GM23338 (cell line): ENCODE measurements around the gene PDE7B. TPM values are rescaled to one million over a fixed set of nuclear protein-coding genes. Genes with fewer than 3 reads are reported as not detected.

Experiments used
- ATAC-seq: fragments of 200-7000 bp; cut with Tn5 transposase; 3 replicates; pipeline ENCODE4 v1.9.1; 2020
- DNase-seq: peaks from one replicate; pipeline ENCODE4 v3.0.0-alpha.2; 2015; ENCODE audit warnings: low spot score
- H2AFZ ChIP-seq: fragments of 200-600 bp; sonication (generic); 2 replicates; pipeline ENCODE4 v1.8.0; 2016; ENCODE audit warnings: antibody characterized with exemption, mild to moderate bottlenecking, moderate library complexity
- H3F3A ChIP-seq: fragments of 200-600 bp; sonication (generic); replicated peaks from 2 replicates; pipeline ENCODE4 v1.8.0; 2017; ENCODE audit warnings: antibody characterized with exemption, mixed run types, low read depth
- H3K27ac ChIP-seq: fragments of 200-600 bp; sonication (generic); 2 replicates; pipeline ENCODE4 v1.6.1; 2016; ENCODE audit warnings: low read depth
- H3K27me3 ChIP-seq: fragments of 200-600 bp; sonication (generic); 2 replicates; pipeline ENCODE4 v1.8.0; 2016; ENCODE audit warnings: mild to moderate bottlenecking, mixed run types, moderate library complexity; ENCODE audit not compliant: insufficient read depth
- H3K36me3 ChIP-seq: fragments of 200-600 bp; sonication (generic); 2 replicates; pipeline ENCODE4 v1.8.0; 2016; ENCODE audit warnings: mild to moderate bottlenecking; ENCODE audit not compliant: insufficient read depth
- H3K4me1 ChIP-seq: fragments of 200-600 bp; sonication (generic); 2 replicates; pipeline ENCODE4 v1.8.0; 2016; ENCODE audit warnings: mild to moderate bottlenecking, moderate library complexity; ENCODE audit not compliant: insufficient read depth
- H3K4me2 ChIP-seq: fragments of 200-600 bp; sonication (generic); 2 replicates; pipeline ENCODE4 v1.7.1; 2017; ENCODE audit warnings: mixed run types
- H3K4me3 ChIP-seq: fragments of 200-600 bp; sonication (generic); 2 replicates; pipeline ENCODE4 v1.6.1; 2016; ENCODE audit warnings: mixed run types
- H3K79me2 ChIP-seq: fragments of 200-600 bp; sonication (generic); replicated peaks from 2 replicates; pipeline ENCODE4 v1.8.0; 2017; ENCODE audit warnings: mild to moderate bottlenecking; ENCODE audit not compliant: insufficient read depth
- H3K9me2 ChIP-seq: fragments of 200-600 bp; sonication (generic); 2 replicates; pipeline ENCODE4 v1.8.0; 2017; ENCODE audit not compliant: insufficient read depth
- H4K20me1 ChIP-seq: fragments of 200-600 bp; sonication (generic); replicated peaks from 2 replicates; pipeline ENCODE4 v1.8.0; 2017; ENCODE audit warnings: mild to moderate bottlenecking; ENCODE audit not compliant: insufficient read depth
- H3K27ac Mint-ChIP-seq: 2 replicates; pipeline ENCODE4 v1.8.0; 2020; ENCODE audit warnings: inconsistent platforms, mild to moderate bottlenecking, moderate library complexity, mixed read lengths
- H3K27me3 Mint-ChIP-seq: 3 replicates; pipeline ENCODE4 v1.8.0; 2022; ENCODE audit warnings: low read depth, mild to moderate bottlenecking, moderate library complexity, mixed read lengths, inconsistent platforms; ENCODE audit not compliant: insufficient read depth, poor library complexity
- H3K36me3 Mint-ChIP-seq: 3 replicates; pipeline ENCODE4 v1.8.0; 2021; ENCODE audit warnings: low read depth, mild to moderate bottlenecking, inconsistent platforms, moderate library complexity, mixed read lengths
- H3K4me1 Mint-ChIP-seq: 3 replicates; pipeline ENCODE4 v1.8.0; 2020; ENCODE audit warnings: mild to moderate bottlenecking, inconsistent platforms, mixed read lengths
- H3K4me3 Mint-ChIP-seq: 3 replicates; pipeline ENCODE4 v1.8.0; 2021; ENCODE audit warnings: moderate library complexity, mild to moderate bottlenecking, inconsistent platforms, mixed read lengths
- H3K9me3 Mint-ChIP-seq: 3 replicates; pipeline ENCODE4 v1.8.0; 2020; ENCODE audit warnings: moderate library complexity, mild to moderate bottlenecking, inconsistent platforms, mixed read lengths
- CREB1 ChIP-seq: fragments of 250-450 bp; sonication (Bioruptor Pico); IDR thresholded peaks from 2 replicates; pipeline ENCODE4 v1.5.0; 2020; ENCODE audit warnings: low read depth, mild to moderate bottlenecking, moderate library complexity
- EZH2 ChIP-seq: fragments of 200-600 bp; sonication (generic); IDR thresholded peaks from one replicate; pipeline ENCODE4 v1.8.0; 2017; ENCODE audit warnings: antibody characterized with exemption, mild to moderate bottlenecking, low read depth; ENCODE audit not compliant: unreplicated experiment
- NANOG ChIP-seq: IDR thresholded peaks from 2 replicates; pipeline ENCODE4 v1.6.1; 2016; ENCODE audit warnings: antibody characterized with exemption, borderline replicate concordance
- STAT1 ChIP-seq: IDR thresholded peaks from one replicate; pipeline ENCODE4 v1.6.1; 2016; ENCODE audit warnings: antibody characterized with exemption; ENCODE audit not compliant: unreplicated experiment
- ZNF114 ChIP-seq: fragments of 250-450 bp; sonication (Bioruptor Pico); IDR thresholded peaks from 2 replicates; pipeline ENCODE4 v1.5.0; 2020; ENCODE audit warnings: mild to moderate bottlenecking, moderate library complexity
- polyA plus RNA-seq: library from polyadenylated mRNA; unstranded; fragments of >200 nt; fragmentation: Nextera tagmentation; extraction: Ambion mirVana; gene quantifications from 2 replicates; pipeline ENCODE4 v1.2.1, GENCODE V29; 2016
- total RNA-seq: library from RNA; depleted of rRNA; stranded (reverse); fragments of >200 nt; shearing (Covaris generic); gene quantifications from 2 replicates; pipeline ENCODE4 v1.2.3, GENCODE V29; 2014
- TF ChIP-seq, protein P1 (sequence below), 2 experiments: fragments of 200-600 bp in 1 of 2; sonication (generic) in 1 of 2; conservative IDR thresholded peaks; 2 replicates each; pipeline versions ENCODE4 v1.5.1 to v1.6.1; 2016 to 2017; ENCODE audit warnings: antibody characterized with exemption in 2 of 2, low read depth in 2 of 2, mild to moderate bottlenecking in 2 of 2, moderate library complexity in 1 of 2
- TF ChIP-seq, protein P2 (sequence below): IDR thresholded peaks from one replicate; pipeline ENCODE4 v1.6.1; 2018; ENCODE audit warnings: antibody characterized with exemption; ENCODE audit not compliant: unreplicated experiment
- TF ChIP-seq, protein P3 (sequence below): IDR thresholded peaks from 2 replicates; pipeline ENCODE4 v1.6.1; 2016; ENCODE audit warnings: antibody characterized with exemption

Gene PDE7B
- total and polyA plus RNA-seq, 2 experiments from 2014 or later: 0.07 TPM; not detected in 1

DNA sequence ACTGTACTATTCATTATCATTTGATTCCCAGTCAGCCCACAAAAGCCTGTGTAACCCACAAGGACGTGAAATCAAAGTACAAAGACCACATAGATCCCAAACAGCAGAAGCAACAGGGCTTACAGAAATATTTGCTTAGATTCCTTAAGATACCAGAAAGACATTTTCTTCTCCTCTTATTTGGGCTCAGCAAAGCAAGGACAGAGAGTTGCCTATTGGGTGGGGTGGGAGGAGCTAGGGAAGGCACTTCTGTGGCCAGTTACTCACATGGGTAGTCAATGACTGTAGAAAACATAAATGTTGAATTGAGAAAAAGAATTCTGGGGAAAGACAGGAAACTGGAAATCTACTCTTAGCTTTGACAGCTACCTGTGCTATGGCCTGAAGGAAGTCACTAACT, 19.8 kb downstream of the PDE7B start (continued):
- TF ChIP-seq, protein P1, sequence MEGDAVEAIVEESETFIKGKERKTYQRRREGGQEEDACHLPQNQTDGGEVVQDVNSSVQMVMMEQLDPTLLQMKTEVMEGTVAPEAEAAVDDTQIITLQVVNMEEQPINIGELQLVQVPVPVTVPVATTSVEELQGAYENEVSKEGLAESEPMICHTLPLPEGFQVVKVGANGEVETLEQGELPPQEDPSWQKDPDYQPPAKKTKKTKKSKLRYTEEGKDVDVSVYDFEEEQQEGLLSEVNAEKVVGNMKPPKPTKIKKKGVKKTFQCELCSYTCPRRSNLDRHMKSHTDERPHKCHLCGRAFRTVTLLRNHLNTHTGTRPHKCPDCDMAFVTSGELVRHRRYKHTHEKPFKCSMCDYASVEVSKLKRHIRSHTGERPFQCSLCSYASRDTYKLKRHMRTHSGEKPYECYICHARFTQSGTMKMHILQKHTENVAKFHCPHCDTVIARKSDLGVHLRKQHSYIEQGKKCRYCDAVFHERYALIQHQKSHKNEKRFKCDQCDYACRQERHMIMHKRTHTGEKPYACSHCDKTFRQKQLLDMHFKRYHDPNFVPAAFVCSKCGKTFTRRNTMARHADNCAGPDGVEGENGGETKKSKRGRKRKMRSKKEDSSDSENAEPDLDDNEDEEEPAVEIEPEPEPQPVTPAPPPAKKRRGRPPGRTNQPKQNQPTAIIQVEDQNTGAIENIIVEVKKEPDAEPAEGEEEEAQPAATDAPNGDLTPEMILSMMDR (conservative IDR thresholded peaks at IDR 0.05; ENCODE audit: low read depth in 2 of 2): no peak
- no peak for TF ChIP-seq EZH2
- no peak for TF ChIP-seq ZNF114 (CRISPR knock-in tag)
- TF ChIP-seq, protein P2, sequence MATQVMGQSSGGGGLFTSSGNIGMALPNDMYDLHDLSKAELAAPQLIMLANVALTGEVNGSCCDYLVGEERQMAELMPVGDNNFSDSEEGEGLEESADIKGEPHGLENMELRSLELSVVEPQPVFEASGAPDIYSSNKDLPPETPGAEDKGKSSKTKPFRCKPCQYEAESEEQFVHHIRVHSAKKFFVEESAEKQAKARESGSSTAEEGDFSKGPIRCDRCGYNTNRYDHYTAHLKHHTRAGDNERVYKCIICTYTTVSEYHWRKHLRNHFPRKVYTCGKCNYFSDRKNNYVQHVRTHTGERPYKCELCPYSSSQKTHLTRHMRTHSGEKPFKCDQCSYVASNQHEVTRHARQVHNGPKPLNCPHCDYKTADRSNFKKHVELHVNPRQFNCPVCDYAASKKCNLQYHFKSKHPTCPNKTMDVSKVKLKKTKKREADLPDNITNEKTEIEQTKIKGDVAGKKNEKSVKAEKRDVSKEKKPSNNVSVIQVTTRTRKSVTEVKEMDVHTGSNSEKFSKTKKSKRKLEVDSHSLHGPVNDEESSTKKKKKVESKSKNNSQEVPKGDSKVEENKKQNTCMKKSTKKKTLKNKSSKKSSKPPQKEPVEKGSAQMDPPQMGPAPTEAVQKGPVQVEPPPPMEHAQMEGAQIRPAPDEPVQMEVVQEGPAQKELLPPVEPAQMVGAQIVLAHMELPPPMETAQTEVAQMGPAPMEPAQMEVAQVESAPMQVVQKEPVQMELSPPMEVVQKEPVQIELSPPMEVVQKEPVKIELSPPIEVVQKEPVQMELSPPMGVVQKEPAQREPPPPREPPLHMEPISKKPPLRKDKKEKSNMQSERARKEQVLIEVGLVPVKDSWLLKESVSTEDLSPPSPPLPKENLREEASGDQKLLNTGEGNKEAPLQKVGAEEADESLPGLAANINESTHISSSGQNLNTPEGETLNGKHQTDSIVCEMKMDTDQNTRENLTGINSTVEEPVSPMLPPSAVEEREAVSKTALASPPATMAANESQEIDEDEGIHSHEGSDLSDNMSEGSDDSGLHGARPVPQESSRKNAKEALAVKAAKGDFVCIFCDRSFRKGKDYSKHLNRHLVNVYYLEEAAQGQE: no peak

DNA sequence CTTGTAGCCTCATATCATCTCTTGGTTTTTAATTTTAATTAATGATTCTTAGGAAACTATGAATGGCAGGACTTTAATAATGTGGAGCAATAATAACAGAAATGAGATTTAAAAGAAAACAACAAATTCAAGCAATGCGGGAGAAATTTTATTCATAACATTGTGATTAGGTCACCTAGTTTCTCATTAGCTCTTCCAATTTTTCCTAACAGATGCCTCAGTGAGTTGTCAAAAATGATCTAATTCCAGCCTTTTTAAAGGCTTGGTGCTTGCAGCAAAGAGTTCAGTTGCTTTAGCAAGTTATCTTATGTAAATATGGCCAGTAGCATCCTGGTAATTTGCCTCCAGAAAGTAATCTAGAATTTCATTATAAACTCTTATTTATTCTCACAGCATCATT, 20.4 kb downstream of the PDE7B start:
- H3K4me1 Mint-ChIP-seq: no peaks in the 10 kb centered on the region; the same call in 2 of the 3 replicates
- H3K4me1 ChIP-seq: no peaks in the 10 kb centered on the region
- ATAC-seq: no peak
- H3K9me3 Mint-ChIP-seq: no peaks in the 10 kb centered on the region
- H2AFZ ChIP-seq: no peak overlapping the region
- H3K27ac ChIP-seq: no peak overlapping the region
- no peaks in the 10 kb centered on the region for H3F3A ChIP-seq
- H3K27me3 ChIP-seq: no peaks in the 10 kb centered on the region
- H3K36me3 ChIP-seq: no peaks in the 10 kb centered on the region
- no peaks in the 10 kb centered on the region for H3K79me2 ChIP-seq
- no peak overlapping the region for H3K4me3 ChIP-seq
- no peaks in the 10 kb centered on the region for H3K27me3 Mint-ChIP-seq
- H3K36me3 Mint-ChIP-seq: no peaks in the 10 kb centered on the region
- H3K4me3 Mint-ChIP-seq: no peak overlapping the region
- no peak overlapping the region for H3K4me2 ChIP-seq
- H3K9me2 ChIP-seq: no peaks in the 10 kb centered on the region
- no peak for DNase-seq
- no peaks in the 10 kb centered on the region for H4K20me1 ChIP-seq
- H3K27ac Mint-ChIP-seq: no peak overlapping the region
- TF ChIP-seq ZNF114 (CRISPR knock-in tag) (no peak), CREB1 (no peak), STAT1 (no peak), NANOG (no peak)
- TF ChIP-seq, protein P3, sequence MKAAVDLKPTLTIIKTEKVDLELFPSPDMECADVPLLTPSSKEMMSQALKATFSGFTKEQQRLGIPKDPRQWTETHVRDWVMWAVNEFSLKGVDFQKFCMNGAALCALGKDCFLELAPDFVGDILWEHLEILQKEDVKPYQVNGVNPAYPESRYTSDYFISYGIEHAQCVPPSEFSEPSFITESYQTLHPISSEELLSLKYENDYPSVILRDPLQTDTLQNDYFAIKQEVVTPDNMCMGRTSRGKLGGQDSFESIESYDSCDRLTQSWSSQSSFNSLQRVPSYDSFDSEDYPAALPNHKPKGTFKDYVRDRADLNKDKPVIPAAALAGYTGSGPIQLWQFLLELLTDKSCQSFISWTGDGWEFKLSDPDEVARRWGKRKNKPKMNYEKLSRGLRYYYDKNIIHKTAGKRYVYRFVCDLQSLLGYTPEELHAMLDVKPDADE: no peak
- TF ChIP-seq, protein P2: no peak
